ENCODE measurements around the gene MRPL10.

MRPL10 gene

DNA sequence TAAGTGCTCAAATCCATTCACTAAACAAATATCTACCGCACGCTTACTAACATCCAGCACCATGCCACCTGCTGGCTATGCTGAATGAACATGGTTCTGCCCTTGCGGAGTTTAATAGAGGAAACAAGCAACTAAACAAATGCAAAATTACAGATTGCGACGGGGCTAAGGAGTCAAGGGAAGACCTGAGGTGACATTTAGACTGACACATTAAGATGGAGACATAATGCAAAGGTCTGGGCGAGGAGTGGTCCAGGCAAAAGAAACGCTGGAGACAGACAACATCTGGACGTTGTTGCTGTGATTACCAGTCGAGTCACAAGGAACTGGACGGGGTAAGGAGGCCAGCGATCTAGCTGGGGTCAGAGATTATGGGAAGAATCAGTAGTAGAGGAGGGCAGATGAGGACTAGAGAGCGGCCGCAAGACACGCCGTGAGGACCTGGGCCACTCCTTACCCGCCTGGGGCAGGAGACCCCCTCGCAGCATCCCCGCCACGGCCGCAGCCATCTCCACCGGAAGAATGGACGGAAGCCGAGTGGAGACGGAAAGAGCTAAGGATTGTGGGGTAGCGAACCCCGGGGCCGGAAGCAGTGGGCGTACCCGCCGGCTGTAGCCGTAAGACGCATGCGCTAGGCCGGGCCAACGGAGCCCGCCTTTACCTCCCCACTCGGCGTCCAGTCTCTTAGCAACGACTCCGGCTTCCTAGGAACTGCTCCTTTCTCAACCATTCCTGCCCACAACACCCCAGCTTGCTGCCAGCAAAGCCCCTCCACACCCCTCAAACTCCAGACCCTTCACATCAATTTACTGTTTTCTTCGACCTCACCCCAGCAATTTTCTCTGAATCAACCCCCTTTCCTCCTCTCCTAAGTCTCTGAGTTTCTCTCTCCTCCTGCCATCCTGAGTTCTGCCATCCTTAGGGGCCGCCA lies at the start of gene MRPL10, which contains the start of gene LRRC46:
TSS of gene MRPL10 (minus strand) at position 539 of the 931 bp plus-strand sequence. CDS start at position 509, 30 bp downstream.
TSS of gene LRRC46 (plus strand) at position 668 of the 931 bp plus-strand sequence. CDS start 320 bp downstream, outside the sequence.
- peak; percentile 93 for DNase-seq

DNA sequence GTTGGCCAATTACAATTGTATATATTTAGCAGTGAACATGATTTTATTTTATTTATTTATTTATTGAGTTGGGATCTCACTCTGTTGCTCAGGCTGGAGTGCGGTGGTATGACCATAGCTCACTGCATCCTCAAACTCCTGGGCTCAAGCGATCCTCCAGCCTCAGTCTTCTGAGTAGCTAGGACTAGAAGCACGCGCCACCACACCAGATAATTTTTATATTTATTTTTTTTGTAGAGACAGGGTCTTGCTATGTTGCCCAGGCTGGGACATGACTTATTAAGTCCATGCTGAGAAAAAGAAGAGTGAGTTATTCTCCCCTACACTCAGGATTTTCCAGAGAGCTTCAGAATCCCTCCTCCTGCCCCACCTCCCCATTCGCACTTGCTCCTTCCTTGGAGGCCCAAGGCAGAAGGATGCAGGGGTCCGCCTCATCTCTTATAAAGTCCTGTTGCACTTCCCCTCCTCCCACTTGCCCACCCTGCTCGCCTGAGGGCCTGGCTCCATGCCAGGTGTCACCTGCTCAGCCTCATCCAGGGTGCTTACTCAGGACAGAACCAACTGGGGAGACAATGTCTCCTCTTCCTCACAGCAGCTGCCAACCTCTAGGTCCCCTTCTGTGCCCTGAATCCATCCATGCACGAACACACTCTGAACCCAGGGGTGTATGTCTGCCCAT lies 48.6 kb upstream of the MRPL10 start:
- no peak for DNase-seq

DNA sequence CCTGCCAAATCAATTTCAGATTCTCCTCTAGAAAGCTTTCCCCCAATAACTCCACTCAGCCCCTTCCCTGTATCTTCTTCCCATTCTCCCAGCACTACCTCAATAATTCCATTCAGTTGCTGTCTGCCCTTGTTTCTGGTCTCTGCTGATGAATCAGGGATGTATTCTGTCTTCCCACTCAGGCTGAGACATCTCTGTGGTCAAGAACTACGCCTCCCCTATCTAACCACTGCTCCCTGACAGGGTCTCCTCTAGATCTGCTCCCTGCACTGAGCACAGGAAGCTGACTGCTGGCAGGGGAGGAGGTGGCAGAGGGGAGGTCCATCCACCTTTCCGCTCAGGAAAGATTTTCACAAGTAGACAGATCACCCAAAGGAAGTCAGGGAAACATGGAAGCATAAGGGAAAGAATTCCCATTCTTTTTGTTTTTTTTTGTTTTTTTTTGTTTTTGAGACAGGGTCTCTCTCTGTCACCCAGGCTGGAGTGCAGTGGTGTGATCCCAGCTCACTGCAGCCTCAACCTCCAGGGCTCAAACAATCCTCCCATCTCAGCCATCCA lies 47.8 kb upstream of the MRPL10 start:
- no peak for DNase-seq

GRCh38 chr17:47878203-47879027 lies 47.1 kb upstream of the MRPL10 start:
- no peak for DNase-seq

DNA sequence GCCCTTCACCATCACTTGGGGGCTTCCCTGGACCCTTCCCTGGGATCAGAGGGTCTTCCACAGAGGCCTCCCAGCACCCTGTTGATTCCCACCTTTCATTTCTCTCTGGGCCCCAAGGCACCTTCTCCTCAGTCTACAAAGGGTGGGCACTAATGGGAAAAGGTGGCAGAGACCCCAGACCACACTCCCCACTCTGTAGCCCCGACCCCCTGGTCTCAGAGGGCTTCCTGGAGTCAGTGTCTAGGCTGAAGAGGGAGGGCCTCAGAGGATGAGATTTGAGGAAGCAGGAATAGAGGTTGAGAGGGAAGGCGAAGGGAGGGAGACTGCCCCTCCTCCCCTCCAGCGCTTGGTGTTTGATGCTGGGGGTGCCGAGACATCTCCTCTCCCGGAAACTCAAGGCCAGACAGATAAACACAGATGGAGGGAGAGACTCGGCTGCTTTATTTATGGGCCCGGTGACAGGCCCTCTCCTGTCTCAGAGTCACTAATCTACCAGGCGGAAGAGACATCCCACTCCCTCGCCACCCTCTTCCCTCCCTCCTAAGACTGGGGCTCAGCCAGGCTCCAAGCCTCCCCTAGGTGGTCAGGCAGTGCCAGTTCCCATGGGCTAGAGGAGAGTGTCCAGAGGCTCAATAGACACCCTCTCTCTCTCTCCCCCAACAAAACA lies 46.2 kb upstream of the MRPL10 start:
- no peak for DNase-seq

DNA sequence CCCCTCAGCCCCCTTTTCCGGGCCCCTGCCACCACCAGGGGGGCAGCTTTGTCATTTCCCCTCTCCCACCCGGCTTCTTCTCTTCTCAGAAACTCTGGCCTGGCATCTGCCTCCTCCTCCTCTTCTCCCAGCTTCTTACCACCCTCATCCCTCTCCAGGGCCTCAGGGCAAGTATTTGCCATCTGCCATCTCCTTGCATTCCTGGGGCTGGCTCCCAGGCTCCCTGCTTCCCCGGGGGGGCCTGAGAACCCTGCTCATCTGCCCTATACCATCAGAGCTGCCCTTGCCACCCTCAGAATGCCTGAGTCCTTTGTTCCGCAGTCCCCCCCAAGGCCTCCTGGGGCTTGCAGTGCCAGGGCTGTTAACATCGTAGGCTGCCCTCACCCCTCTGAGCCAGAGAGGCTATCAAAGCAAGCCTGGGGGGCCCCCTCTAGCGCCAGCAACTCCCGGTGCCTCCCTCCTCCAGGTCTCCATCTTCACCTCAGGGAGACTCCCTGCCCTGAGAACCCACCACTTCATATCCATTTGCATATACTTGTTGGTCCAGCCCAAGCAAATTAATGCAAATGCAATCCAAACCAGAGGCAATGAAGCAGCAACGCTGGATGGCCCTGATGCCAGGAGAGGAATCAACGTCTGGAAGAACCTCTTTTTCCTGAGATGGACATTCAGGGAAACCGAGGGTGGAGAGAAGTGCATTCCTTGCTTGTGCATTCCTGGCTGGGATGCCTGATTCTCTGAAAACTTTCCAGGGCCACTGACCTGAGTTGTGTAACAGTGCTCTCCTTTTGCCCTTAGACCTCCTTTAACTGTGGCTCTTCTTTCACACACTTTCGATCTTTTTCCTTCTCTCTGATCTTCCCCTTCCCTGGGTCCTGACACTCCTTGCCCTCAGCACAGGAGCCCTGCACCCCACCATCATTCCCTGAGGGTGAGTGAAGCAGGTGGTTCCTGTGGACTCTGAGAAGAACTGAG lies 44.0 kb upstream of the MRPL10 start:
- DNase-seq: no peak

GRCh38 chr17:47873200-47874090 lies 42.1 kb upstream of the MRPL10 start:
- DNase-seq: no peak

- DNase-seq: no peak
These were observed 41.4 kb upstream of the MRPL10 start for GRCh38 chr17:47872651-47873161.

DNA sequence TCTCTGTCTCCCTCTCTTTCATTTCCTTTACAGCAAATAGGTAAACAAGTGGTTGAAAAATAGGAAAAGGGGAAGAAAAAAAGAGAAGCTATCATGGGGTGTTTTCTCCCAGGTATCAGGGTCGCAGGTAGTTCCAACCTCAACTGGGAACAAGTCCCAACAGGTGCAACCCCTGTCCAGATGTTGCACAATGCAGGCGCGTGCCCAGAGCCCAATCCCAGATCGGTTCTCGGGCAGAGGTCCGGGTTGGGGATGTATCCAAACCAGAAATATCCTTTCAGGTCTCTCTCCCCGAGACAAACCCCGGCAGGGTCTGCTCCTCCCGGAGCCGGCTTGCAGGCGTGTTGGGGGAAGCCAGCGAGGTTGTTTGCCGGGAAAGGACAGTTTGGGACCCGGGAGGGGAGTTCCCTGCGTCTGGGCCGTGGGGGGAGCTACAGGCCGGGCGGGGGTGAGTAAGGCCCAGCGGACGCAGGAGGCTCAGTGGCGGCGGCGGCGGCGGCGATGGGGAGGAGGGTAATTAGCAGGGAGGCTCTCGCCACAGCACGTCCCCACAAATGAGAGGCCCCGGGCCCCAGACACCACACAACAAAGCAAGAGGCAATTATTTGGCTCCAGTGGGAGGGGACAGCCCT lies 40.8 kb upstream of the MRPL10 start:
- no peak for DNase-seq

DNA sequence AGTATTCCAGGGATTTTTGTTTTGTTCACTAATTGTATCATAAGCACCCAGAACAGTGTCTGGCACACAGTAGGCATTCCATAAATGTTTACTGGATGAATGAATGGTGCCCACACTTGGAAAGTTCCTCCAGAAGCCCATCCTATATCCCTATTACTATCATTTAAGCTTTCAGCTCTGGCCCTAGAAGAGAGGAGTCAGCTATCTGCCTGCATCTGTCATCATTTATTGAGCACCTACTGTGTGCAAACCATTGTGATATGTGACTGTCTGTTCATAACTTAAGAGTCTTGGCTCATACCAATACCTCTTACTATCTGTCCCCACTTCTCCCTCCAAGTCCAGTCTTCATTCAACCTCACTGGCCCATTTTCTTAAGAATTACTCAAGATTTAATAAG lies 39.7 kb upstream of the MRPL10 start:
- no peak for DNase-seq

- no peak for DNase-seq
These were observed 38.7 kb upstream of the MRPL10 start for GRCh38 chr17:47870056-47870455.

DNA sequence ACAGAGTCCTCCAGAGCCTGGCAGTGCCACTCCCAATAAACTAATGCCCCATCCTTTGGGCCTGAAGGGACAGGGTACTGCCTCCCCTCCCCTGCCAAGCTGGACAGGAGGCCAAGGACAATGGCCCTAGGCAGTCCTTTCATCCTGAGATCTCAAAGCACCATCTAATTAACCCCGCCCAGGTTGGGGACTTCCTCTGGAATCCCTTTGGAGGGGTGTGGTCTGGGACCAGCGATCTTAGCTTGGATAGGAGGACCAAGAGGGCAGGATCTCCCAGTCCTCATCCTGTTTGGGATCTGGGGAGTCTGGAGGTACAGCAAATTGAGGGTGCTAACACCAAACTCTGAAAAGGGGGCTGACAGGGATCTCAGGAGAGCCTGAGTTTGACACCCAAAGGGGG lies 37.8 kb upstream of the MRPL10 start:
- no peak for DNase-seq

DNA sequence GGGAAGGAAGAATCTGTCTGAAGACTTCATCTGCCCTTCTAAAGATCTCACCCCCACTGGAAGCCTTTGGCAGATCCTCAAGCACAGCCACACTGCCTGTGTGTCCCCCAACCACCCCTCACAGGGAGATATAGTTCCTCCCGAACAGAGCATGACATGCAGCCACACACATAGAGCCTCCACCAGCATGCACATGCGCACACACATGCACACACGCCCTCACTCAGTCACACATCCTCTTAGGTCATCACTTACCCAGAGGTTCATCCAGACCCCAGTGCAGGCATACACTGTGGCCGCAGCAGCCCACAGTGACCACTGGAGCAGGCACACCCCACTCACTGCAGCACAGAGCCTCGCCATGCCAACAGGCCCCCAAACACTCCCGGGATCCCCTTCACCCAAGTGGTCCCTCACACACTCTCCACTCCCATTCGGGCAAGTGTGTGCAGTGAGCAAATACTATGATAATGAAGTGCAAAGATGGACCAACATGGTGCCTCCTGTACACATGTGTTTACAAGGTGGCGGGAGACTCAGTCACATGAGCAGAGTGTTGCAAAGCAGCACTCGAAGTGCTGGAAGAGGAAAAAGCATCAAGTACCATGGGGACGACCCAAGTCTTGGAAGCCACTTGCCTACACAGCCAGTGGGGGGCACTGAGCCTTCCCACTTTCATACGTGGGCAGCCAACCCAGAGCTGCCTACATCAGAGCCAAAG lies 36.6 kb upstream of the MRPL10 start:
- DNase-seq: no peak

GRCh38 chr17:47866941-47867340 lies 35.6 kb upstream of the MRPL10 start:
- DNase-seq: no peak

GRCh38 chr17:47864791-47865216 lies 33.5 kb upstream of the MRPL10 start:
- no peak for DNase-seq

DNA sequence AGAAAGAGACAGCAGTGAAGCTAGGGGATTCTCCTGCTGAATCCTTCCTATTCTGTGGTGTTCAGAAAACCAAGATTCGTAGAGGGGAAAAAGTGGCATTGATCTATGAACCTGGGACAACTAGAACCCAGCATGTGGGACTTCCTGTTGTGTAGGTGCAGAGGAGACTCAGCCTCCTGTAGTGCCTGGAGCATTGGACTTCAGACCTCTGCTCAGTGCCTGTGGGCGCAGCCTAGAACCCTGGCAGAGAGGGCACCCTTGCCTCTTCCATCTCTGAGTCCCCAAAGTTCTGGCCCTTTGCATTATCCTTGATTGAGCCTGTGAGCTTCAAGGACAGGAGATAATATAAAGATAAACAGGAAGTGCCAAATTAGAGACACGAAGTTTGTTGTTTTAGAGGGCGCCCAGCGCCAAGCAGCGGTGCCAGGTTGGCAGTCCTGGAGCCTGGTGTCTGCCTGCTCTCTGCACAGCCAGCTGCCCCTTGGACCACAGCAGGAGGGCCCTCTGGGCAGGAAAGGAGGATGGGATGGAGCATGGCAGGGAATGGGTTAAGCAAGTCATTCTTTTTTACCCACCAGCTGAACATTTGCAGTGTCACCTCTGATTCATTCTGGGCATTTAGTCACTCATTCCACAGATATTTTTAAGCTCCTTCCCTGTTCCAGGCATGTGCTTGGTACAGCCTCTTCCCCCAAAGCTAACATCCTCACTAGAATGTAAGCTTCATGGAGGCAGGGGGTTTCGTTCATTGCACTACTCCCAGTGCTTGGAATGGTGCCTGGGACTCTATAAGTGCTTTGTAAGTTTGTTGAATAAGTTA lies 31.5 kb upstream of the MRPL10 start:
- no peak for DNase-seq

DNA sequence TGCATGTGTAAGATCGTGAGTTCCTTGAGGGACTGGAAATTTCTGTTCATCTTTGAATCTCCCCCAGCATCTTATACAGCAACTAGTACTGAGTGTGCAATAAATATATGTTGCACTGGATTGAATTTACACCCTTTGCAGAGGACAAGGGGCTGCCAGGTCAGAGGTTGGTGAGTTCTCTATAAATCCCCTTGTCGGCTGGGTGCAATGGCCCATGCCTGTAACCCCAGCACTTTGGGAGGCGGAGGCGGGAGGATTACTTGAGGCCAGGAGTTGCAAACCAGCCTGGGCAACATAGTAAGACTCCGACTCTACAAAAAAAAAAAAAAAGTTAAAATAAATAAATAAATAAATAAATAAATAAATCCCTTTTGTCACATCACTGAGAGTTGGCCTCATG lies 29.0 kb upstream of the MRPL10 start:
- no peak for DNase-seq
